Keratinocyte (primary cell): ENCODE data around the gene HERC5. TPM values are rescaled to one million over a fixed set of nuclear protein-coding genes. Genes with fewer than 3 reads are reported as not detected.

Experiments
- DNase-seq: peaks from one replicate; pipeline ENCODE4 v3.0.0-alpha.2; 2011; ENCODE audit warnings: low read depth, missing footprints, low spot score
- FAIRE-seq: peaks from 2 replicates; lab custom pipeline; 2011; peaks lifted over from hg19 to GRCh38; lab: Jason Lieb, UNC
- H2AFZ ChIP-seq: 2 replicates; pipeline ENCODE4 v1.6.0; 2012; ENCODE audit warnings: low read length, control low read depth, inconsistent platforms; ENCODE audit not compliant: control insufficient read depth
- H3K27ac ChIP-seq: 2 replicates; pipeline ENCODE4 v1.5.1; 2011; ENCODE audit warnings: low read length; ENCODE audit not compliant: control insufficient read depth, insufficient read depth
- H3K27me3 ChIP-seq: 3 replicates; pipeline ENCODE4 v1.6.0; 2011; ENCODE audit warnings: low read length; ENCODE audit not compliant: control insufficient read depth, insufficient read depth; ENCODE audit errors: extremely low read depth
- H3K36me3 ChIP-seq, 2 experiments: 2 replicates in 1 of 2; 3 replicates in 1 of 2; pipeline ENCODE4 v1.5.1; 2011; ENCODE audit warnings: low read length in 2 of 2, mild to moderate bottlenecking in 1 of 2; ENCODE audit not compliant: control insufficient read depth in 2 of 2, insufficient read depth in 2 of 2; ENCODE audit errors: extremely low read depth in 1 of 2
- H3K4me1 ChIP-seq: 3 replicates; pipeline ENCODE4 v1.5.1; 2011; ENCODE audit warnings: low read length; ENCODE audit not compliant: control insufficient read depth, insufficient read depth; ENCODE audit errors: extremely low read depth
- H3K4me2 ChIP-seq: 3 replicates; pipeline ENCODE4 v1.6.0; 2011; ENCODE audit warnings: low read depth, low read length; ENCODE audit not compliant: control insufficient read depth, insufficient read depth; ENCODE audit errors: extremely low read depth
- H3K4me3 ChIP-seq, 3 experiments: fragments of 200-600 bp in 1 of 3; sonication (generic) in 1 of 3; 2 replicates in 2 of 3; 3 replicates in 1 of 3; pipeline ENCODE4 v1.5.1; 2011 to 2016; ENCODE audit warnings: low read length in 3 of 3, mild to moderate bottlenecking in 3 of 3, control low read depth in 2 of 3, inconsistent platforms in 1 of 3, low read depth in 1 of 3, mixed read lengths in 1 of 3, mixed run types in 1 of 3, moderate library complexity in 1 of 3; ENCODE audit not compliant: control insufficient read depth in 2 of 3, insufficient read depth in 2 of 3; ENCODE audit errors: extremely low read depth in 1 of 3
- H3K79me2 ChIP-seq: 2 replicates; pipeline ENCODE4 v1.6.0; 2012; ENCODE audit warnings: low read length; ENCODE audit not compliant: control insufficient read depth, insufficient read depth
- H3K9ac ChIP-seq: 3 replicates; pipeline ENCODE4 v1.6.0; 2011; ENCODE audit warnings: low read length; ENCODE audit not compliant: control insufficient read depth, insufficient read depth; ENCODE audit errors: extremely low read depth
- H3K9me1 ChIP-seq: 3 replicates; pipeline ENCODE4 v1.6.0; 2011; ENCODE audit warnings: low read length; ENCODE audit not compliant: control insufficient read depth, insufficient read depth; ENCODE audit errors: extremely low read depth
- H3K9me3 ChIP-seq: 2 replicates; pipeline ENCODE4 v1.5.1; 2012; ENCODE audit warnings: low read depth, low read length; ENCODE audit not compliant: control insufficient read depth
- H4K20me1 ChIP-seq: 3 replicates; pipeline ENCODE4 v1.6.0; 2011; ENCODE audit warnings: low read length; ENCODE audit not compliant: control insufficient read depth, insufficient read depth; ENCODE audit errors: extremely low read depth
- EZH2 ChIP-seq: IDR thresholded peaks from one replicate; pipeline ENCODE4 v1.6.1; 2012; ENCODE audit warnings: inconsistent platforms, mild to moderate bottlenecking, low read length, moderate library complexity
- dilution Hi-C: fragments of 300-500 bp; cut with MboI; formaldehyde crosslinking; loops from one replicate; pipeline ENCODE4 v1.7.0; 2020; ENCODE audit warnings: low sequenced_read_pairs; ENCODE audit not compliant: extremely low pct_ligation_motif_present
- polyA plus RNA-seq, 5 experiments: library from polyadenylated mRNA; depleted of rRNA in 3 of 5; stranded (reverse) in 3 of 5; stranded (forward) in 1 of 5; unstranded in 1 of 5; fragments of >200 nt; gene quantifications; 1 replicate in 1 of 5; 2 replicates in 3 of 5; 3 replicates in 1 of 5; pipeline versions ENCODE4 v1.2.1 to v1.2.3, GENCODE V29; 2011 to 2012; ENCODE audit warnings: missing spikeins in 2 of 5, low read depth in 1 of 5, low replicate concordance in 1 of 5
- TF ChIP-seq, protein P1 (sequence below), 3 experiments: IDR thresholded peaks in 1 of 3; conservative IDR thresholded peaks in 1 of 3; optimal IDR thresholded peaks in 1 of 3; 2 replicates in 2 of 3; 3 replicates in 1 of 3; pipeline versions ENCODE3 to v1.5.1; 2011; ENCODE audit warnings: low read length in 3 of 3, mild to moderate bottlenecking in 3 of 3, moderate library complexity in 2 of 3, control low read depth in 1 of 3, inconsistent platforms in 1 of 3; ENCODE audit not compliant: insufficient read depth in 2 of 3; ENCODE audit errors: extremely low read depth in 1 of 3

The HERC5 gene
- polyA plus RNA-seq, 1 donor (not counting 4 experiments of a cell fraction or from before 2014, with no cell fraction given) = 3.4 TPM

GRCh38 chr4:88531549-88531948 is 74.6 kb downstream of the HERC5 start:
- peak overlapping the region; percentile 92 for H3K4me2 ChIP-seq
- no peaks in the 10 kb centered on the region for H3K9me3 ChIP-seq
- TF ChIP-seq, protein P1, sequence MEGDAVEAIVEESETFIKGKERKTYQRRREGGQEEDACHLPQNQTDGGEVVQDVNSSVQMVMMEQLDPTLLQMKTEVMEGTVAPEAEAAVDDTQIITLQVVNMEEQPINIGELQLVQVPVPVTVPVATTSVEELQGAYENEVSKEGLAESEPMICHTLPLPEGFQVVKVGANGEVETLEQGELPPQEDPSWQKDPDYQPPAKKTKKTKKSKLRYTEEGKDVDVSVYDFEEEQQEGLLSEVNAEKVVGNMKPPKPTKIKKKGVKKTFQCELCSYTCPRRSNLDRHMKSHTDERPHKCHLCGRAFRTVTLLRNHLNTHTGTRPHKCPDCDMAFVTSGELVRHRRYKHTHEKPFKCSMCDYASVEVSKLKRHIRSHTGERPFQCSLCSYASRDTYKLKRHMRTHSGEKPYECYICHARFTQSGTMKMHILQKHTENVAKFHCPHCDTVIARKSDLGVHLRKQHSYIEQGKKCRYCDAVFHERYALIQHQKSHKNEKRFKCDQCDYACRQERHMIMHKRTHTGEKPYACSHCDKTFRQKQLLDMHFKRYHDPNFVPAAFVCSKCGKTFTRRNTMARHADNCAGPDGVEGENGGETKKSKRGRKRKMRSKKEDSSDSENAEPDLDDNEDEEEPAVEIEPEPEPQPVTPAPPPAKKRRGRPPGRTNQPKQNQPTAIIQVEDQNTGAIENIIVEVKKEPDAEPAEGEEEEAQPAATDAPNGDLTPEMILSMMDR (optimal IDR thresholded peaks at IDR 0.05 in 1 of 3, IDR thresholded peaks at IDR 0.05 in 1 of 3, conservative IDR thresholded peaks at IDR 0.05 in 1 of 3; ENCODE audit: extremely low read depth in 1 of 3, insufficient read depth in 2 of 3, low read length in 3 of 3) = no peak
- TF ChIP-seq EZH2 = no peak
- H3K79me2 ChIP-seq = peaks cover 50% of the 10 kb centered on the region
- peak overlapping the region; percentile 36 for H3K9ac ChIP-seq
- H2AFZ ChIP-seq = peak overlapping the region; percentile 66
- no peaks in the 10 kb centered on the region for H4K20me1 ChIP-seq
- dilution Hi-C loops = no loop called here
- H3K27me3 ChIP-seq = no peaks in the 10 kb centered on the region
- H3K27ac ChIP-seq = peak overlapping the region; percentile 99
- peaks cover 41% of the 10 kb centered on the region for H3K4me1 ChIP-seq
- H3K36me3 ChIP-seq = no peaks in the 10 kb centered on the region
- H3K4me3 ChIP-seq = peak overlapping the region; percentile 10 to 74 (median 42)
- no peak for DNase-seq
- FAIRE-seq = peak; percentile 72
- no peaks in the 10 kb centered on the region for H3K9me1 ChIP-seq

DNA sequence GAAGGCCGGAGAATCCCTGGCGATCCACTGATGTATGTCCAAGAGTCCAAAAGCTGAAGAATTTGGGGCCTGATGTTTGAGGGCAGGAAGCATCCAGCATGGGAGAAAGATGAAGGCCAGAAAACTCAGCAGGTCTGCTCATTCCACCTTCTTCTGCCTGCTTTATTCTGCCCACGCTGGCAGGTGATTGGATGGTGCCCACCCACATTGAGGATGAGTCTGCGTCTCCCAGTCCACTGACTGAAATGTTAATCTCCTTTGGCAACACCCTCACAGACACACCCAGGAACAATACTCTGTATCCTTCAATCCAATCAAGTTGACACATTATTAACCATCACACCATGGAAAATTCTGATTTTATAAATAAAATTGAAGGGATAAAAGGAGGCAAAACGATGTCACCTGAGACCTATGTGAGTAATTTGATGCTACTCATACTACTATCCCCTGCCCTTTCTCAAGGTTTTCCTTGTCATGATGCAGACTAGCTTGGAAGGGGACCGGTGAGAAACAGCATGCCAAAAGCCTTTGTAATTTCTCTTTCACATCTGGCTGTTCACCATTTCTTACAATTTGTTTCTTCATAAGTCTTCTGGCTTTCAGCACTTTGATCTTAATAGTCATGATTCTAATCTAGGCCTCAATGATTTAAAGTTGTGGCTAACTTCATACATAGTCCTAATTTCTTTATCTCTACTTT is 76.3 kb downstream of the HERC5 start:
- no peaks in the 10 kb centered on the region for H4K20me1 ChIP-seq
- H3K4me1 ChIP-seq = peaks cover 40% of the 10 kb centered on the region
- peak; percentile 78 for FAIRE-seq
- H3K4me2 ChIP-seq = peak overlapping the region; percentile 92
- peak overlapping the region; percentile 79 for H3K9ac ChIP-seq
- DNase-seq = no peak
- TF ChIP-seq, protein P1 (optimal IDR thresholded peaks at IDR 0.05 in 1 of 3, IDR thresholded peaks at IDR 0.05 in 1 of 3, conservative IDR thresholded peaks at IDR 0.05 in 1 of 3; ENCODE audit: extremely low read depth in 1 of 3, insufficient read depth in 2 of 3, low read length in 3 of 3) = no peak
- no peak for TF ChIP-seq EZH2
- H3K79me2 ChIP-seq = peaks cover 39% of the 10 kb centered on the region
- dilution Hi-C loops = no loop called here
- peak overlapping the region; percentile 99 for H3K27ac ChIP-seq
- H3K36me3 ChIP-seq = no peaks in the 10 kb centered on the region
- no peaks in the 10 kb centered on the region for H3K9me3 ChIP-seq
- peak overlapping the region; percentile 27 for H2AFZ ChIP-seq
- H3K4me3 ChIP-seq = peak overlapping the region in 2 of 3 experiments; percentile 36 to 74
- no peaks in the 10 kb centered on the region for H3K9me1 ChIP-seq
- H3K27me3 ChIP-seq = no peaks in the 10 kb centered on the region
